ENCODE results near the gene ADH4.
A peak's percentile ranks its signal among the peaks of the same experiment; 100 is the strongest.
"Not testable (repeated sequence)": the region's sequence is repeated elsewhere in the genome, so short reads cannot be mapped to it uniquely, and the experiment has no call there.

The ADH4 gene

DNA sequence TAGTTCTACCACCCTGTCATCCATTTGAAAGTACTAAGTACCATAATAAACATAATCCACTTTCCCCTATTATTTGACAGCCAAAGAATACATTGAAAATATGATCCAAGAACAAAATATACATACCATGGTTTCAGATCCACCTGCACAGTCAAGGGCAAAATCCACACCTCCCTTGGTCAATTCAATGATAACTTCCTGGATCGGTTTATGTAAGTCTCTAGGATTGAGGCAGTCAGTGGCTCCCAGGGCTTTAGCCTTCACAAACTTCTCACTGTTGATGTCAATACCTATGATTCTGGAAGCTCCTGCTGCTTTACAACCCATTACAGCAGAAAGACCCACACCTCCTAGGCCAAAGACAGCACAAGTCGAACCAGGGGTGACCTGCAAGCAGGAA is 12.7 kb downstream of the ADH4 start:
- FAIRE-seq = no peak

DNA sequence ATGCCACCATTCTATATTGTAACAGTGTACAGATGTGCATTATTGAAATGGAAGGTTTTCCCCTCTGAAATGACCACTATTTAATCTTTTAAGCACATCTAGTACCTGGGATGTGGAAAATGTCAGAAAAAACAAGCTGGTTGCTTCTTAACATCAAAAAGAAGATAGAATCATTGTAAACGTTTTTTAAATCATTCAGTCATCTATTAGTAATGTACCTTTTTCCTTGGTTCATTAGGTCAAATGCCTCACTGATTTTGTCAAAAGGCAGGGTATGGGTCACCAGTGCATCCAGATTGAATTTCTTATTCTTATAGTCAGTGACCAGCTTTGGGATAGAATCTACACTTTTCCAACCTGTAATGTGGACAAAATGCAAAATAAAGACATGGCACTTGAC is 17.7 kb downstream of the ADH4 start:
- no peak for FAIRE-seq

DNA sequence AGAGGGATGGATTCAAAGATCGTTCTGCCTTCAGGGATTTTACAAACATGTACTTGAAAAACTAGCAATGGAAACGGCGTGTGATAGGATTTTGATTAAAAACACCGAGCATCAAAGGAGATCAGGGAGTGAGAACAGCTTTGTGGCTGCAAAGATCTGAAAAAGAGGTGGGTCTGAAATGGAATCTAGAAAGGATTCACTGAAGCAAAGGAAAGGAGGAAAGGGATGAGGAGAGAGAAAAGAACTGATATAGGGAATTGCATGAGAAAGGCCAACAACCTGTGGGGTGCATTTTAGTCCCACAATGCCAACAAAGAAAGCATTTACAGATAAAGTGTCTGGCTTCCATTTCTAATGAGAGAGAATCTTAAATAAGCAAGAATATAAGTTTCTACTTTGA is 23.1 kb downstream of the ADH4 start:
- no peak for FAIRE-seq

DNA sequence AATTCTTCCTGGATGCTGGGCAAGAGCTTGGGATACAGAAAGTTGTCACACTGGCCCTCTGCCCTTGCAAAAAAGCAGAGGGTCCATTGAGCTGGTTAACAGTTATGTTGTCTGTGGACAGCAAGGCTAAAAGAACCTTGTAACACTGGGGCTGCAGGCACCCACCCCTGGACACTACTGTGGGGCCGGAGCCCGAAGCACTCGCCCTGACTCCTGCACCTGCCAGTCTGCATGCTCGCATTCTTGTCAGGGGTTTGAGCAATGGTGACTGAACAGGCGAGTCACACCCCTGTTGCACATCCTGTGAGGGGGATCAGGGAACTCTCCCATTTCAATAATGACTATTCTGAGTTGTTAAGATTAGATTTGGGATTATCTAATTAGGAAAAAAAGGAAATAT is 23.6 kb downstream of the ADH4 start:
- no peak for FAIRE-seq

DNA sequence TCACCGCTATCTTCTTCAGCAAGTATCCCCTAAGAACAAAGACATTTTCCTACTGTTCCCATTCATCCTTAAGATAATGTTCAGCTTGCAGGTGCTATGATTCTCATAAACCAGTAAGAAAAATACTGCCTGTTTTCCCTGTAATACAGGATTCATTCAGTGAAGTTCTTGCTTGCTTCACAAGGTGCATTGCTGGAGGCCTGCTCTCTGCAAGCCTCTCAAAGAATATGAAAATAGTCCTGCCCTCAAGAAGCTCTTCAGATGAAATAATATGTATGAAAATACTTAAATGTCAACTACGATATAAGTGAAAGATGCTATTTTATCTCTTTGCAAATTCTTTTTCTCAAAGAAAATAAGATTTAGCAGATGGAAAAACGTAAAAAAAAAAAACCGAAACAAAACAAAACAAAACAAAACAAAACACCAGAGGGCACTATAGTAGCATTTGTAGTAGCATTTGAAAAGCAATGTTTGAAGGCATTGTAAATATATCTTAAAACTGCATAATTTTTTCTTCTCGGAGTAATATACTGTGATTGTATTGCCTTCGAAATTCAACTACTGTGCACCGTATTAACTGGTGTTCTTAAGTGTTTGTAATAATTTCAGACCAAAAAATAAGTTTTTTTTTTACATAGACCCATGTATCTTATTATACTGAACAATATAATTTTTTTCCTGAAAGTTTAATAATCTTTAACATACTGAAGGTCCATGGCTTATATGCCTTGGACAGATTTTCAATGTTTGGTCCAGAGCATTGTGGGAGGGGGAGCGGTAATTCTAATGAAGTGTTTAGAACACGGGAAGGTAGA is 26.0 kb downstream of the ADH4 start:
- FAIRE-seq = peak; percentile 98

DNA sequence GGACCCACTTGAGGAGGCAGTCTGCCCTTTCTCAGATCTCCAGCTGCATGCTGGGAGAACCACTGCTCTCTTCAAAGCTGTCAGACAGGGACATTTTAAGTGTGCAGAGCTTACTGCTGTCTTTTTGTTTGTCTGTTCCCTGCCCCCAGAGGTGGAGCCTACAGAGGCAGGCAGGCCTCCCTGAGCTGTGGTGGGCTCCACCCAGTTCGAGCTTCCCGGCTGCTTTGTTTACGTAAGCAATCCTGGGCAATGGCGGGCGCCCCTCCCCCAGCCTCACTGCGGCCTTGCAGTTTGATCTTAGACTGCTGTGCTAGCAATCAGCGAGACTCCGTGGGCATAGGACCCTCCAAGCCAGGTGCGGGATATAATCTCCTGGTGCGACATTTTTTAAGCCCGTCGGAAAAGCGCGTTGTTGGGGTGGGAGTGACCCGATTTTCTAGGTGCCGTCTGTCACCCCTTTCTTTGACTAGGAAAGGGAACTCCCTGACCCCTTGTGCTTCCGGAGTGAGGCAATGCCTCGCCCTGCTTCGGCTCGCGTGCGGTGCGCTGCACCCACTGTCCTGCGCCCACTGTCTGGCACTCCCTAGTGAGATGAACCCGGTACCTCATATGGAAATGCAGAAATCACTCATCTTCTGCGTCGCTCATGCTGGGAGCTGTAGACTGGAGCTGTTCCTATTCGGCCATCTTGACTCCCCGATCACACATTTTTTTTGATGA is 26.8 kb downstream of the ADH4 start:
- FAIRE-seq = not testable (repeated sequence)

DNA sequence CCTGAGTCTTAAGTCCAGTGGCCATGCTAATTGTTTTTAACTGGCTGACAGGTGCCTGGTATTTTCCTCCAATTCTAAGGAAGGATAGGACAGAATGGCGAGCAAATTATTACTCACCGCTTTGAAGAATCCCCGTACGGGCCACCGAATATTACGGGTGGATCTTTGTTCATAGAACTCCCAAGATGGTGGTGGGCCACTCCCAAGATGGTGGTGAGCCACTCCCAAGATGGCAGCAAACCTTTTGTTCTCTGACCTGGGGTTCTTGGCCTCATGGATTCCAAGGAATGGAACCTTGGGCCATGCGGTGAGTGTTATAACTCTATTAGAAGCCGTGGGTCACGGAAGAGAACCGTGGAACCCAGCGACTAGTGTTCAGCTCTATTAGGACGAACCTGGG is 34.8 kb downstream of the ADH4 start:
- not testable (repeated sequence) for FAIRE-seq

DNA sequence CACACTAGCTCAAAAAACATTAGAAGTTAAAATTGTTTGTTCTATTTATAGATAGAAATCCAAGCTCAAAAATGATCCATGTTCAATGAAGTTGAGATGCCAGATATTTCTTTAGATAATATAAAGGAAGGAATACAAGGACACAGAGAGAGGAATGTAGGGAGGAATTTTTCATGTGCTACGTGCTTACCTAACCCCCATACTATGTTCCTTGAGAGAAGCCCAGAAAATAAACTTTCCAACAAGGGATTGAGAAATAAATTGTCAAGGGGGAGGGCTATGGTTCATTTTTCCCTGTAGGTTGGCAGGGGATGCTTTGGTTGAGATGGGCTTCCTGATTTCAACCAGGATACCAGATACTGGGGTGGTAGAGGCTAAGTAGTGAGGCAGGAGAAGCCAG is 39.9 kb downstream of the ADH4 start:
- no peak for FAIRE-seq

DNA sequence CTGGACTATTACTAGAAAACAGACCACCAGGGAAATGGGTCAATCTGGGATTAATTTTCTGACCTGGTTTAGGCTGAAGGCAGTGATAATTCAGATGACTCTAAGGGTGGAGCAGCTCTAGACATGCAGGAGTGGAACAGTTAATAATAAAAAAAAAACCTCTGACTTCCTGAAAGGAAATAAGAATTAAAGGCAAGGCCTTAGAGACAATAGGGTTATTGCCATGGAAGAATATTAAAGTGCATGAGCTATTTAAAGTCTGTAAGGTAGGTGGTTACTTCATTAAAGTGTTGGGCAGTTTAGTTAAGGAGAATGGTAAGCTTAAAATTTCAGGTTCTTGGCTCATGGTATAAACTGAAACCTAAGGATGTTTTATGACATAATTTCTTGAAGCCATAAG is 40.9 kb downstream of the ADH4 start:
- no peak for FAIRE-seq

DNA sequence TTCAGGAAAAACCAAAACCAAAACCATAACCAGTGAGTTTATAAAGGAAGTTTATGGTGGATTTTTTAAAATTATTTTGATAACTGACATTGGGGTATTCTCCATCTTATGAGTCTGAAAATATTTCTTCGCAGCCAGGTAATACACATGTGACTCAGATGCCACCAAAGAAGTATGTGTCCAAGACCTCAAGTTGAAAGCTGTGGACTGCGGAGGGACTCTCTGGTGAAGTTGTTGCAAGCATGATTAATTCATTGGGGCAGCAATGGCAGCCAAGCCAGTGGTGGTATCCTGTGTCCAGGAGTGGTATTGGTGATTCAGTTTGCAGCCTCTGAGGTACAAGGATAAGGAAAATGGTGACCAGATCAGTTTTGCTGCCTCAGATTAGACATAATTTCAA is 41.5 kb downstream of the ADH4 start:
- no peak for FAIRE-seq

DNA sequence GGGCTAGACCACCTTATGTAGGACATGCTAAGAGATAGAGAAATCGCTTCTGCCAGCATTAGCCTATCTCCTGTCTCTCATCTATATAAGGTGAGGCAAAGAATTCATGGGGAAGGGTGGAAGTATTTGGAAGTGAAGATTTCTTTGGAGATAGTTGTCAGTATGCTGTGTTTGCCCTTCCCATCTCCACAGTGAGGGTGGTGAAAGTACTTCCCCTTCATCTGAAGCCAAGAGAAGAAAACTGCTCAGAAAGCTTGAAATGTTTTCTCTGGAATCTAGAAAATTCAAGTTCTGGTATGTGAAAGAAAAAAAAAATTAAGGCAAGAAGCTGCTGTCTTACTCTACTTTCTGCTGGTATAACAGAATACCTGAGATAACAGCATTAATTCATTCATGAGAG is 43.2 kb downstream of the ADH4 start:
- FAIRE-seq = no peak

DNA sequence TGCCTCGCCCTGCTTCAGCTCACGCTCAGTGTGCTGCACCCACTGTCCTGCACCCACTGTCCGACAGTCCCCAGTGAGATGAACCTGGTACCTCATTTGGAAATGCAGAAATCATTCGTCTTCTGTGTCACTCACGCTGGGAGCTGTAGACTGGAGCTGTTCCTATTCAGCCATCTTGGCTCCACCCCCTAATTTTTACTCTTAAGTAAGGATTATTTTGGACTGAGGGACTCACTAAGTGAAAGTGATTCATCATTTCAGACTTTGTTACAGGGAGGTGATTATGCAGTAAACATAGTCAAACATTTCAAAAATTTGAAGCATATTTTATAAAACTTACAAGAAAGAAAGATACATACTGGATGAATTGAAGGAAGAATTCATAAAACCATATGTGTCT is 44.3 kb downstream of the ADH4 start:
- not testable (repeated sequence) for FAIRE-seq

DNA sequence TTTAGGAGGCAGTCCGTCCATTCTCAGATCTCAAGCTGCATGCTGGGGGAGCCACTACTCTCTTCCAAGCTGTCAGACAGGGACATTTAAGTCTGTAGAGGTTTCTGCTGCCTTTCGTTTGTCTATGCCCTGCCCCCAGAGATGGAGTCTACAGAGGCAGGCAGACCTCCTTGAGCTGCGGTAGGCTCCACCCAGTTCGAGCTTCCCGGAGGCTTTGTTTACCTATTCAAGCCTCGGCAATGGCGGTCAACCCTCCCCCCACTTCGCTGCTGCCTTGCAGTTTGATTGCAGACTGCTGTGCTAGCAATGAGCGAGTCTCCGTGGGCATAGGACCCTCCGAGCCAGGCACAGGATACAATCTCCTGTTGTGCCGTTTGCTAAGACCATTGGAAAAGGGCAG is 44.8 kb downstream of the ADH4 start:
- FAIRE-seq = no peak

DNA sequence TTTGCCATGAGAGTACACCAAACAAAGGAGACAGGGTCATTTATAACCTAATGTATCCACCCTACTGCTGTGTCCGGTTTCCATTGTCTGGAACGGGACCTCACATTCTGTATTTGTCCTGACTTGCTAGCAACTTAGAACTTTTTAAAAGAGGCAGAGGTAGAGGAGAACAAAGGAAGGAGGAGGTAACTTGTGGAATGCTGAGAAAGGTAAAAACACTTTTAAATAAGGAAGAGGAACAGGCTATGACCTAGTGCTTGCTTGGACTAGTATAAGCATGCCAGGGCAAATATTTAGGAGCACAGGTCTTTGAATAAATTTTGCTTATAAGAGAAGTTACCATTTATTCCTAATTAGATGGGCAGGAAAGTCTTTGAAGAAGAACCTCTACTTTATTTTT is 52.3 kb downstream of the ADH4 start:
- FAIRE-seq = not testable (repeated sequence)

DNA sequence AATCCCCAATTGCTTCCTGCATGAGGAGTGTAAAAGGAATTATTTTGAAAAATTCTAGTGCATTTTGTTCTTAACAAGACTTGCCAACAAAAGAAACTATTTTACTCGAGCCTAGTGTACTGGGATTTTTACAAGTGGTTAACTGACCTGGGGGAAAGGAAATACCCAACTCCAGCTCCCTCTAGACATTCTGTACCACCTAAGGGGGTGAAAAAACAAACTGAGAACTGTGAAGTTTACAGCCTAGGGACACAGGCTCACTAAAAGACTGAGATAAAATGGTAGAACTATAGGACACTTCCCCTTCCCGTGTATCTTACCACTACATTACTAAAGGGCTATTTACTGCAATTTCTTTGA is 52.9 kb downstream of the ADH4 start:
- FAIRE-seq = no peak

DNA sequence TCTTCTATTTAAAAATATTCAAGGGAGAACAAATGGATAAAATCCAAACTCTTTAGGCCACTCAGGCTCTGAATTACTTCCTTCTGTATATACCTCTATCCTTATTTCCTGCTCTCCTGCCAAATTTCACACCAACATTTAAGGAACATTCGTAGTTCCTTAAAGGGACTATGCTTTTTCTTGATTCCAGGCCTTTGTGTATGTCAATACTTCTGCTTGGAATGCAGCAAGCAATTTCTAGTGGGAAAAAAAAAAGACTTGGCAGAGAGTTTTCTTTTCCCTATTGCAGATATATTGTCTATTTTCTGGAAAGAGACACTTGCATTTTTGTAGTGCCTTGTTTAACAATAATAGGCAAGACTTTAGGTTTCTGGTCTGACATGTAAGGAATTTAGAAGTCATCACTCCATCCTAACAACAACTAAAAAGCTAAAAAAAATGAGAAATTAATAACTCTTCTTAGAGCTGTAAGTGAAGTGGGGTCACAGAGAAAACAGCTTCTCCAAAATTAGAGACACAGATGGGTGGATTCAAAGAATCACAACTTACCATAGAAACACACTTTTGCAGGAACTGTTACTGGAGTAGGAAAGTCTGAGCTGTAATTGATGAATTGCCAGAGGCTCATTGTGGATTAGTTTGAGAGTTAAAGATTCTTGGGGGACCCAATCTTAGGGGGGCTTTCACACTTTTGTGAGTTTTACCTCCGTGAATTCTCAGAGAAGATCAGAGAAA is 53.4 kb downstream of the ADH4 start:
- no peak for FAIRE-seq

DNA sequence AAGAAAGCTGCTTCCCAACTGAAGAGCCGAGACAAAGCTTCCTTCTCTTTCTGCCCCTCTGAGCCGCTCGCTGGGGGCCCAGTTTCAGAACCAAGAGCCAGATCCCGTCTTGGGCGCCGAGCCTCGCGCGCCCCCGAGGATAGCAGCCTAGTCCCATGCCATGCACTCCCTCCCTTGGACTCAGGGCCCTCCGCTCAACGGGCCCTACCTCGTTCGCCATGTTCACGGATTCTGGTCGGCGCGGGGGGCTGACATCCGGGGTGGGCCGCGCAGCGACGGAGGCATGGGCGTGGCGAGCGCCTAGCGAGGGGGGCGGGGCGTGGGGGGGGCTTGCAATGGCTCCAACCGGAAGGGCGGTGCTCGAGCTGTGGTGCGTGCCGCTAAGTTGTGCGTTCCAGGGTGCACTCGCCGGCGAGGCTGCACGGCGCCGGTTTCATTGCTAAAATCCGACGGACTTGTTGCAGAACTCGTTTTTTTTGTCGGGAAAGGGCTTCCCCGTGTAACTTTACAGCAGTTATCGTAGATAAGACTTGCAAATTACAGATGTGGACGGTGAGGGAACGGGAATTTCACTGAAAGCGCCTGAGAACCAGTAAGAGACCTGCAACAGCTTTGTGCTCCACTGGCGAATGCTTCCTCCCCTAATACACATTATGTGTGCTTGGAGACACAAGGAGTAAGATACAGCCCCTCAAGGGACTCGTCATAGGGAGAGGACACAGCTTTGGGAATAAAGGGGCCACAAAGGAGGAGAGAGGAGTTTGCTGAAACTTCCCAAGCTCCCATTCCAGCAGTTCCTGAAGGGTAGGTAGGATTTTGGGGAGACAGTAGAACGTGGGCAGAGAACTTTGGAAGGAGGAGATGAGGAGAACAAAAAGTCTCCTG is 55.4 kb downstream of the ADH4 start, which contains the start of gene ADH5:
Gene ADH5 (minus strand): TSS at position 308 of the 885 bp plus-strand sequence. CDS start 88 bp downstream, at position 220.
- FAIRE-seq = no peak

DNA sequence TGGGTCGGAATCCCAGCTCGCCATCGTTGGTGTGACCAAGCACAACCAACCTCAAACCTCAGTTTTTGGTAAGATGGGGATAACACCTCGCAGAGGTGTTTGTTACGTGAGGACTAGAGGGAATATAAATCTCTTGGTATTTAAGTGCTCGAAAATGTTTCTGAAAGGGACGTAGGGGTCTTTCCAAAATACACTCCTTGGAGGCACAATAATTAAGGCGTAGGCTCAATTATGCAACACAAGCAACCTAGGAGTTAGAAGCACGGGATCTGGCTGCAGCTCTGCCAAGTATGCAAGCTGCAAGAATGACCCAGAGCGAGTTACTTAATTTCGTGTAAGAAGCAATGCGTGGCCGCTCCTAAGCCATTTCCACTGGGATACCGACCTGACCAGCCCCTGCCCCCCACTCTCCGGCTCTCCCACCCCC is 56.1 kb downstream of the ADH4 start:
- no peak for FAIRE-seq

DNA sequence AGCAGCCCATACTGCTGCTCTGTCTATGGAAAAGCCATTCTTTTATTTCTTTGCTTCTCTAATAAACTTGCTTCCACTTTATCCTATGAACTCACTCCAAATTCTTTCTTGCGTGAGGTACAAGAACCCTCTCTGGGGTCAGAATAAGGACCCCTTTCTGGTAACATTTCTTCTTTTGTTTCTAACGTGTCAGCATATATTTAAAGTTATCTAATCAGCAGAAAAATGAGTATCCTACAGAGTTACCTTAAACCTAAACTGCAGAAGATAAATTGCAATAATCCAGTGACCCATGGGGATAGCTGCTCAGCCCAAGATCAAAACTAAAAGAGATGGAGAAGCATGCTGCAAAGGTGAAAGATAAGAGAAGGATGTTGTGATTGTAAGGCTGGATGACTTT is 59.5 kb downstream of the ADH4 start:
- FAIRE-seq = no peak

DNA sequence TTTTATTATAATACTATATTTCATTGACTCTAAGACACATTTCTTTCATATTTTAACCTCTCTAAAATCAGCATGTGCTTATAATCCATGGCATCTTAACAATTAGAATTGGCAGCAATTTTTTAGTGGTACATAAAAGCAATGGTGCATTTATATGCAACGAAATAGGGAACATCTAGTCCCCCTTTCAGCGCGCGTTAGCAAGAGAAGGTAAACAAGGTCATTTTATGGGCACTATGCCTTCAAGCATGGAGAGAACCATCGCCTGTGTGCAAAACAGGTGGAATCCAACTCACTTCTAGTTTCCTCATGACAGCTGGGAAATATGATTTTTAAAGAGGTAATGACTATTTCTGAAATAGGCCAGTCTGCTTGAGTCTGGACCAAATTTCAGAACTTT is 61.9 kb downstream of the ADH4 start:
- no peak for FAIRE-seq

DNA sequence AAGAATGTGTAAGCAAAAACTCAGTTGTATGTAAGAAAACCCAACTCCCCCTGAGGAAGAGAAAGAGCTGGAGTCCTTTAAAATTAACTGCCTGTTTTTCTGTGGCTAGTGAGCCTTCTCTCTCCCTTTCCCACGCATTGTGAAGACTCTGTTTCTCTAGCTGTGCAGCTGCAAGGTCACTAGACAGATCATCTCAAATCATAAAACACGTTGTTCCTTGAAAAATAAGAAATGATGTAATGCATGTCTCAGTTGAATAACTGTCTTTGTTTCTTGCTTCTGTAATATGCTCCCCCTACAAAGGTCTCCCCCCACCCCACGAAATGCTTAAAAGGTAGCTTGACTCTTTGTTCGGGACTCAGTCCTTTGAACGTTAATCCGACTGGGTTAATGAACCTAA is 63.2 kb downstream of the ADH4 start:
- not testable (repeated sequence) for FAIRE-seq

DNA sequence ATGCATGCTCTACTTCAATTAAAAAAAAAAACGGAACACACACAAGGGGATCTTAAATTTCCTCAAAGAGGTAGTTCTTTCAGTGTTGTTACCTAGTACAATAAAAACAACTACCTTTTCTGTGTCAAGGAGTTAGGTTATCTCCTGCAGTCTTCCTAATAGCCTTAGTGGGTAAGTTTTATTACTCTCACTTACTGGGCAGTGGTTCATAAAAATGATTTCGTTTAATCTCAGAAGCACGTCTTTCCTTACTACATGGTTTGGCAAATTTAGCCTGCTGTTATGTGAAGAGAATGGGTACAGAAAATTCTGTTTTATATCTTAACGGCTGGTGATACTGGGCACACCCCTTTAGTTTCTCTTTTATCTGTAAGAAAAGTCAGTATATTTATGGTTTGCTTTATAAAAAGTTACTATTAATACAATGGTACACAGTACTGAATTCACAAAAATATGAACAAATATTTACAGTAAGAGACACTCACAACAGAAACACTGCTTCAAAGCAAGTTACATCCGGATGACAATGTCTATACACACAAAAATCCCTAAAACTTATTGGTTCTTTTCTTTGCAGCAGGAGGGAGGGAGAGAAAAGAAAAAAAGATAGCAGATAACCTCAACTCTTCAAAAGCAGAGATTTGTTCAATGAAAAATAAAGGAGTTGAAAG is 64.3 kb downstream of the ADH4 start:
- no peak for FAIRE-seq
